Stimulated activated CD8-positive, alpha-beta memory T cell treated with anti-CD3 and anti-CD28 coated beads, Interleukin-15, amount 100 ng/mL, for 24 hours (primary cell): ENCODE results near the gene RCAN3.

Experiments used
- DNase-seq: peaks from one replicate; pipeline ENCODE4 v3.0.0-alpha.2; 2020; ENCODE audit warnings: low read depth

RCAN3 gene

DNA sequence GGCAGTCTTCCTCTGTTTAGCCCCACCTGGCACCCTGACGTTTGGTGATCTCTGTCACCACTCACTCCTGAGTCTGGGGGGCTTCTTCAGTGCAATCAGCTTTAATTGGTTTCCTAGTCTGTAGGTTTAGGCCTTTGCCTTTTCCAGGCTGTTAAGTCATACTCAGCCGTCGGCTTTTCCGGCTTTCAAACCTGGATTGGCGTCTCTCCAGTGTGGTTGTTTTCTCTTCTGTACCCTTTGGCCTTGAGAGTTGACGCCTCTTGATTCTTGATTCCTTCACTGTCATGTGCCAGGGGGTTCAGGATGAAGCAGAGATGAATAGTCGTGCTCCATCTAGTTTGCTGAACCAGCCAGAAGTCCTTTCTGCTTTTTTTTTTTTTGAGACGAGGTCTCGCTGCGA is 78.1 kb downstream of the RCAN3 start:
- DNase-seq = no peak

- no peak for DNase-seq
Observed at GRCh38 chr1:24584171-24584647, 81.6 kb downstream of the RCAN3 start.

GRCh38 chr1:24586119-24586518 is 83.5 kb downstream of the RCAN3 start:
- DNase-seq = no peak

DNA sequence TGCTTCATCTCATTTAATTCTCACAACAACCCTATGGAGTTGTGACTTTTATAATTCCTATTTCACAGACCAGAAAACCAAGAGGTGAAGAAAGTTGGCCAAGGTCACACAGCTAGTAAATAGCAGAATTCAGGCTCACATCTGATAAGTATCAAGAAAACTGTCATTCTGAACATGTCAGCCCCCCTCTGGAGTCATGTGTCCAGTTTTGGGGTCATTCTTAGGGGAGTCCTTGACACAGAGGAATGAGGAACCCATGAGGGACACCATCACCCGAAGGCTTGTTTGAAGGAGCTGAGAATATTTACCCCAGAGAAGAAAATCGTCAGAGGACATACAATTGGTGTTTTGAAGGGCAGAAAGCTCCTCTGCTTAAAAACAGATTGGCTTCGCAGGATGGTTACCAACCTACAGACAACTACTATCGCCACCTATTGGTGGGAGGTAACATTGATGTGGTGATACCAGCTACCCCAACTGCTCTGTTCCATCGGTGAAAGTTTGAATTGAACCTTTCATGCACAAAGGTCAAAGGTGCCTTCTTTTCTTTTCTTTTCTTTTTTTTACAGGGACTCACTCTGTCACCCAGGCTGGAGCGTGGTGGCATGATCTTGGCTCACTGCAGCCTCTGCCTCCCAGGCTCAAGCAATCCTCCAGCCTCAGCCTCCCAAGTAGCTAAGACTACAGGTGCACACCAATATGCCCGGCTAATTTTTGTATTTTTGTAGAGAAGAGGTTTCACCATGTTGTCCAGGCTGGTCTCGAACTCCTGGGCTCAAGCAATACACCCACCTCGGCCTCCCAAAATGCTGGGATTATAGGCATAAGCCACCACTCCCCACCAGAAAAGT is 84.6 kb downstream of the RCAN3 start:
- no peak for DNase-seq

GRCh38 chr1:24588573-24588972 is 85.9 kb downstream of the RCAN3 start:
- no peak for DNase-seq

- no peak for DNase-seq
Observed at GRCh38 chr1:24589200-24589599, 86.6 kb downstream of the RCAN3 start.
